Measurements from ENCODE around the gene SPATA13.

The SPATA13 gene

DNA sequence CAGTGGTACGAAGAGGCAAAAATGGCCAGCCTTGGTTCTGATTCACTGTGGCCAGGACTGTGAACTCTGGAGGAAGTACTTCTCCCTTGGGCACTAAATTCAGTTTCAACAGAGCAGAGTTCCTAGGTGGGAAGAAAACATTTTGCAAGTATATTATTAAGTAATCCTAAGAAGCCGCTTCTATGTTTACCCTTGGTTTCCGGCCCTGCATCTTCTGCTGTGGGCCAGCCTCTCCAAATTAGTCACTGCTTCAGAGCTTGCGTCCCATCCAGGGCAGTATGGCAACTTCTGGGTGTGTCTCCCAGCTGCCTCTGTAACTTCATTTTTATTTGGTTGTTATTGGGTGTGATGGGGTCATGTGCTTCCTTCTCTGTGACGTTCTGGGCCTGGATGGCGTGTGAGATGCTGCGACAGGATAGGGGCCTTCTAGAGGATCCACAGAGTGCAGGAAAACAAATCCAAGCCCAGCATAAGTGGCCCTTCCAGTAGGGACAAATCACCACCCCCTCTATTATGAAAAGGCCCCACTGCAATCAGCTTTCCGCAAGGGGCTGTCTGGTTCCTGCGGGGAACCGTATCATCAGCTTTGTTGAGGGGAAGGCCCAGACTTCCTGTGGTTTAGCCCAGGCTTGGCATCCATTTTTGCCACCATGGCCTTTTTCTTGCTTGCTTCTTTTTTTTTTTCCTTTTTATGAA lies 93.8 kb downstream of the SPATA13 start:
- no peak for DNase-seq (ENCODE audit: low read depth)
- no peak for TF ChIP-seq CTCF (IDR thresholded peaks at IDR 0.05; ENCODE audit: control insufficient read depth, insufficient read depth, low read depth, low read length, missing control alignments)

DNA sequence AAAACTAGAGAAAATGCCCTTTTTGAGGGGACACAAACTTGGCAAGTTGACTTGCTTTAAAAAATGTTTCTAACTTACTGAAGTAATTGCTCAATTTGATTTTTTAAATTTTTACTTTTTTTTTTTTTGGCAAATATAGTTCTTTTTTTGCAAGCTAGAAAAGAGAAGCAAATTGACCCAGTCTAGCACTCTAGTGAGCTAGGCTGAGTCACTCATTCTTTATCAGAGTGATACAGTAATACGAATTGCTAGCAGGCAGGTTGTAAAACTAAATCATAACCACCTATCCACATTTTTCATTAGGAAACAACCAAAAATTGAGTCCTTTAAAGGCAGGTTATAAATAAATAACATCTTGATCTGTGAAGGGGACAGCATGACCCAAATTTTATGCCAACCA lies 97.0 kb downstream of the SPATA13 start:
- no peak overlapping the region for H3K4me3 ChIP-seq (ENCODE audit: control insufficient read depth, low read depth, low read length)
- no peak for TF ChIP-seq CTCF (IDR thresholded peaks at IDR 0.05; ENCODE audit: control insufficient read depth, insufficient read depth, low read depth, low read length, missing control alignments)
- no peak for DNase-seq (ENCODE audit: low read depth)

More for the DNA sequence above, 93.8 kb downstream of the SPATA13 start:
- no peak overlapping the region for H3K4me3 ChIP-seq (ENCODE audit: control insufficient read depth, low read depth, low read length)

GRCh38 chr13:24261566-24261965 lies 101.0 kb downstream of the SPATA13 start:
- no peak overlapping the region for H3K4me3 ChIP-seq (ENCODE audit: control insufficient read depth, low read depth, low read length)
- no peak for TF ChIP-seq CTCF (IDR thresholded peaks at IDR 0.05; ENCODE audit: control insufficient read depth, insufficient read depth, low read depth, low read length, missing control alignments)
- no peak for DNase-seq (ENCODE audit: low read depth)

DNA sequence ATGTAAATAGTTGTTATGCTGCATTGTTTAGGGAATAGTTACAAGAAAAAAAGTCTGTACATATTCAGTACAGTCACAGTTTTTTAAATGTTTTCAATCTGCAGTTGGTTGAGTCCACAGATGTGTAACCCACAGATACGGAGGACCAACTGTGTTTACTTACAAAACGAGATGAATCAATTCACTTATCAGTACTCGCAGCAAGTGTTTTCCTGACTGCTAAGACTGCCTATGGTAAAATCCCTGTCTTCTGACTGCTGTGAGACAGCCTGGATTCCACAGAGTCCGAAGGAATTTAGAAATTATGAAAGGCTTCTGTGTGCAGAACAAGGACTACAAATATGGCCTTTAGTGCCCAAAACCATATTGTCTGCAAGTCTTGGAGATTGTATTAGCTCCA lies 103.1 kb downstream of the SPATA13 start:
- no peak for TF ChIP-seq CTCF (IDR thresholded peaks at IDR 0.05; ENCODE audit: control insufficient read depth, insufficient read depth, low read depth, low read length, missing control alignments)
- no peak for DNase-seq (ENCODE audit: low read depth)
- no peak overlapping the region for H3K4me3 ChIP-seq (ENCODE audit: control insufficient read depth, low read depth, low read length)

GRCh38 chr13:24264976-24265375 lies 104.5 kb downstream of the SPATA13 start:
- no peak for DNase-seq (ENCODE audit: low read depth)
- no peak overlapping the region for H3K4me3 ChIP-seq (ENCODE audit: control insufficient read depth, low read depth, low read length)
- TF ChIP-seq CTCF (IDR thresholded peaks at IDR 0.05; ENCODE audit: control insufficient read depth, insufficient read depth, low read depth, low read length, missing control alignments): no peak

GRCh38 chr13:24265453-24265852 lies 104.9 kb downstream of the SPATA13 start:
- no peak for TF ChIP-seq CTCF (IDR thresholded peaks at IDR 0.05; ENCODE audit: control insufficient read depth, insufficient read depth, low read depth, low read length, missing control alignments)
- DNase-seq (ENCODE audit: low read depth): no peak
- no peak overlapping the region for H3K4me3 ChIP-seq (ENCODE audit: control insufficient read depth, low read depth, low read length)
